Measurements from ENCODE around the gene IPPK.

DNA sequence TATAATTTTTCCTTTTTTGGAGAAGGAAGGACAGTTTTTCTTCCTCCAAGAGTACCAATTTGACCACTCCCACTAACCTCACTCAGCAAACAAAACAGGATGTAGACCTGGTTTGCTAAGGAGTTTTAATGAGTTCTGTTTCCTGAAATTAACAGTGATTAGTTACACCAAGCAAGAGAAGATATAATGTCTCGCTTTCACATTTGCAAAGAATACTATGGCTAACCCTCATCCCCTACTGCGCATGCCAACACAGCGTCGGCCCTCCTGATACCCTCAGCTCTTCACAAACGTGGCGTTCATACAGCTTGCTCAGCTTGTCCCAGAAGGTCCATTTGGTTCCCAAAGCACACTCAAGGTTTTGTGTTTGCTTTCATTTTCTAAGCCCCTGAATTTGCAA lies 41.9 kb upstream of the IPPK start:
- TF ChIP-seq, protein P1, sequence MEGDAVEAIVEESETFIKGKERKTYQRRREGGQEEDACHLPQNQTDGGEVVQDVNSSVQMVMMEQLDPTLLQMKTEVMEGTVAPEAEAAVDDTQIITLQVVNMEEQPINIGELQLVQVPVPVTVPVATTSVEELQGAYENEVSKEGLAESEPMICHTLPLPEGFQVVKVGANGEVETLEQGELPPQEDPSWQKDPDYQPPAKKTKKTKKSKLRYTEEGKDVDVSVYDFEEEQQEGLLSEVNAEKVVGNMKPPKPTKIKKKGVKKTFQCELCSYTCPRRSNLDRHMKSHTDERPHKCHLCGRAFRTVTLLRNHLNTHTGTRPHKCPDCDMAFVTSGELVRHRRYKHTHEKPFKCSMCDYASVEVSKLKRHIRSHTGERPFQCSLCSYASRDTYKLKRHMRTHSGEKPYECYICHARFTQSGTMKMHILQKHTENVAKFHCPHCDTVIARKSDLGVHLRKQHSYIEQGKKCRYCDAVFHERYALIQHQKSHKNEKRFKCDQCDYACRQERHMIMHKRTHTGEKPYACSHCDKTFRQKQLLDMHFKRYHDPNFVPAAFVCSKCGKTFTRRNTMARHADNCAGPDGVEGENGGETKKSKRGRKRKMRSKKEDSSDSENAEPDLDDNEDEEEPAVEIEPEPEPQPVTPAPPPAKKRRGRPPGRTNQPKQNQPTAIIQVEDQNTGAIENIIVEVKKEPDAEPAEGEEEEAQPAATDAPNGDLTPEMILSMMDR (IDR thresholded peaks at IDR 0.05; ENCODE audit: low read depth, low read length, poor library complexity, severe bottlenecking), result no peak
- TF ChIP-seq EZH2phosphoT487 (IDR thresholded peaks at IDR 0.05; ENCODE audit: borderline replicate concordance, low read length), result no peak

Measured in DOHH2 (cell line).